Subcutaneous abdominal adipose tissue (tissue), 5 donors: ENCODE measurements around the gene TTC14.

ENCODE experiments used
- H3K27ac ChIP-seq: one replicate; pipeline ENCODE4 v1.7.0; 2013; ENCODE audit warnings: low read depth, mild to moderate bottlenecking, inconsistent platforms, low read length, moderate library complexity
- H3K27me3 ChIP-seq, 5 donors: one replicate each; pipeline ENCODE4 v1.7.0; 2013; ENCODE audit warnings: low read length in 5 of 5, inconsistent platforms in 1 of 5; ENCODE audit not compliant: control insufficient read depth in 5 of 5, insufficient read depth in 4 of 5
- H3K36me3 ChIP-seq, 5 donors: one replicate each; pipeline ENCODE4 v1.7.0; 2013; ENCODE audit warnings: low read length in 5 of 5; ENCODE audit not compliant: control insufficient read depth in 5 of 5, insufficient read depth in 5 of 5
- H3K4me1 ChIP-seq, 5 donors: one replicate each; pipeline ENCODE4 v1.7.0; 2013; ENCODE audit warnings: low read length in 5 of 5, mild to moderate bottlenecking in 3 of 5, moderate library complexity in 1 of 5; ENCODE audit not compliant: control insufficient read depth in 5 of 5, insufficient read depth in 5 of 5
- H3K4me3 ChIP-seq, 5 donors: one replicate each; pipeline ENCODE4 v1.7.0; 2013; ENCODE audit warnings: low read length in 5 of 5, low read depth in 1 of 5
- H3K9ac ChIP-seq, 5 donors: one replicate each; pipeline ENCODE4 v1.7.0; 2013; ENCODE audit warnings: low read length in 5 of 5, mild to moderate bottlenecking in 4 of 5, moderate library complexity in 3 of 5
- H3K9me3 ChIP-seq, 5 donors: one replicate each; pipeline ENCODE4 v1.7.0; 2013; ENCODE audit warnings: low read length in 5 of 5; ENCODE audit not compliant: control insufficient read depth in 5 of 5
- donor health status: healthy.
- donor health status: healthy.
- donor health status: healthy.
- donor health status: healthy.
- donor health status: healthy.

TTC14 gene

GRCh38 chr3:180626844-180627243 lies 24.9 kb downstream of the TTC14 start:
- H3K27me3 ChIP-seq, result no peaks in the 10 kb centered on the region
- H3K9ac ChIP-seq, result no peak overlapping the region
- H3K9me3 ChIP-seq, result no peaks in the 10 kb centered on the region

GRCh38 chr3:180630371-180630770 lies 28.4 kb downstream of the TTC14 start:
- Histone ChIP-seq H3K4me3 (no peak overlapping the region), H3K36me3 (peaks cover 0 to 8% (median 4%) of the 10 kb centered on the region in 5 donors), H3K27ac (no peak overlapping the region), H3K4me1 (no peaks in the 10 kb centered on the region), H3K27me3 (peaks cover 0 to 8% (median 6%) of the 10 kb centered on the region in 5 donors), H3K9ac (no peak overlapping the region), H3K9me3 (no peaks in the 10 kb centered on the region)

More at GRCh38 chr3:180626844-180627243, 24.9 kb downstream of the TTC14 start:
- H3K36me3 ChIP-seq, result peaks cover 0 to 8% (median 4%) of the 10 kb centered on the region in 5 donors
- H3K4me1 ChIP-seq, result no peaks in the 10 kb centered on the region
- no peak overlapping the region for H3K27ac ChIP-seq
- H3K4me3 ChIP-seq, result no peak overlapping the region

- Histone ChIP-seq H3K27me3 (peaks cover 0 to 8% (median 6%) of the 10 kb centered on the region in 5 donors), H3K36me3 (peaks cover 0 to 6% (median 3%) of the 10 kb centered on the region in 5 donors), H3K9me3 (no peaks in the 10 kb centered on the region), H3K4me3 (no peak overlapping the region), H3K4me1 (no peaks in the 10 kb centered on the region), H3K27ac (no peak overlapping the region), H3K9ac (no peak overlapping the region)
These were observed 29.4 kb downstream of the TTC14 start for GRCh38 chr3:180631317-180631716.

- Histone ChIP-seq H3K36me3 (no peaks in the 10 kb centered on the region), H3K27ac (no peak overlapping the region), H3K4me1 (no peaks in the 10 kb centered on the region), H3K4me3 (no peak overlapping the region), H3K27me3 (peaks cover 0 to 8% (median 6%) of the 10 kb centered on the region in 5 donors), H3K9ac (no peak overlapping the region), H3K9me3 (peaks cover 0 to 2% (median 0%) of the 10 kb centered on the region in 5 donors)
These were observed 31.8 kb downstream of the TTC14 start for GRCh38 chr3:180633722-180634121.

- Histone ChIP-seq H3K4me3 (no peak overlapping the region), H3K36me3 (no peaks in the 10 kb centered on the region), H3K27ac (no peak overlapping the region), H3K27me3 (no peaks in the 10 kb centered on the region), H3K9me3 (peaks cover 0 to 2% (median 0%) of the 10 kb centered on the region in 5 donors), H3K9ac (no peak overlapping the region), H3K4me1 (no peaks in the 10 kb centered on the region)
These were observed 39.0 kb downstream of the TTC14 start for GRCh38 chr3:180640987-180641386.

- Histone ChIP-seq H3K27ac (no peak overlapping the region), H3K36me3 (no peaks in the 10 kb centered on the region), H3K9me3 (no peaks in the 10 kb centered on the region), H3K9ac (no peak overlapping the region), H3K27me3 (peaks cover 0 to 3% (median 0%) of the 10 kb centered on the region in 5 donors), H3K4me3 (no peak overlapping the region), H3K4me1 (no peaks in the 10 kb centered on the region)
These were observed 44.3 kb downstream of the TTC14 start for GRCh38 chr3:180646187-180646790.

- no peaks in the 10 kb centered on the region for H3K36me3 ChIP-seq
- no peaks in the 10 kb centered on the region for H3K9me3 ChIP-seq
These were observed 54.4 kb downstream of the TTC14 start for GRCh38 chr3:180656406-180656805.

GRCh38 chr3:180657094-180657493 lies 55.1 kb downstream of the TTC14 start:
- H3K4me3 ChIP-seq, result no peak overlapping the region
- no peaks in the 10 kb centered on the region for H3K4me1 ChIP-seq
- no peak overlapping the region for H3K27ac ChIP-seq

More at GRCh38 chr3:180656406-180656805, 54.4 kb downstream of the TTC14 start:
- no peak overlapping the region for H3K27ac ChIP-seq
- no peaks in the 10 kb centered on the region for H3K4me1 ChIP-seq
- no peaks in the 10 kb centered on the region for H3K27me3 ChIP-seq
- H3K9ac ChIP-seq, result no peak overlapping the region
- no peak overlapping the region for H3K4me3 ChIP-seq

More at GRCh38 chr3:180657094-180657493, 55.1 kb downstream of the TTC14 start:
- no peak overlapping the region for H3K9ac ChIP-seq
- no peaks in the 10 kb centered on the region for H3K36me3 ChIP-seq
- H3K27me3 ChIP-seq, result no peaks in the 10 kb centered on the region
- no peaks in the 10 kb centered on the region for H3K9me3 ChIP-seq
